ENCODE measurements around the gene RFTN1.
A peak's percentile ranks its signal among the peaks of the same experiment; 100 is the strongest.

Gene RFTN1

DNA sequence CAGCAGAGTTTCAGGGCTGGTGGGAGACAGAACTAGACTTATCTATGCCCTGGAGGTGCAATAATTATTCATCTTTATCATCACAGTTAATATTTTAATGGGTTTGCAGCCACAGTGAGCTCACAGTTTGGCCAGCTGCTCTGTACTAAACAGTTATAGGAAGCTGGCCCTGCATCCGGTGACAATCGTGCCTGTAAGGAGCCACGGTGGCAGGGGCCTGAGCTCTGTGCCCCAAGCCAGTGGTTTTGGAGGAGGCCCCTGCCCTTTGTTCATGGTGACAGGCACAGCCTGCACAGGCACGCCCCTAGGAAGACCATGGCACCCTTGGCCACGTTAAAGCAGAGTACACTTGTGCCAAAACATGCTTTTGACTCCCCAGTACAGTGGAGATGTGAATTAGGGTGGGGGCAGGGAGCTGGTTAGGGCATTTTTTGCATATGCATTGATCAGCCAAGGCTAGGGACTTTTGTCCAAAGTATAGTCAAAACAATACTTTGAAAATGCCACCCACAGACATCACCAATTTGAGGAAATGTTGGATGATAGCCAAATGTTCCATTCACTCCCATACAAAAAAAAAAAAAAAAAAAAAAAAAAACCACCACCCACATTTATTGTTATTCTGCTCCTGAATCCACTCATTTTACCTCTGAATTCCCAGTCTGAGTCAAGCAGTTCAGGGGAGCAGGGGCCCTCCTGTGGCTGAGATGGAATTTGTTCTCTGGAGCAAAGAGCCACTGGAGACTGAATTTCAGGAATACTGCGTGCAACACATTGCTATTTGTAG, 3.4 kb upstream of the RFTN1 start:
- H3K4me3 ChIP-seq (ENCODE audit: low read length), result no peak overlapping the region
- DNase-seq (ENCODE audit: low read depth), result peak; percentile 54

DNA sequence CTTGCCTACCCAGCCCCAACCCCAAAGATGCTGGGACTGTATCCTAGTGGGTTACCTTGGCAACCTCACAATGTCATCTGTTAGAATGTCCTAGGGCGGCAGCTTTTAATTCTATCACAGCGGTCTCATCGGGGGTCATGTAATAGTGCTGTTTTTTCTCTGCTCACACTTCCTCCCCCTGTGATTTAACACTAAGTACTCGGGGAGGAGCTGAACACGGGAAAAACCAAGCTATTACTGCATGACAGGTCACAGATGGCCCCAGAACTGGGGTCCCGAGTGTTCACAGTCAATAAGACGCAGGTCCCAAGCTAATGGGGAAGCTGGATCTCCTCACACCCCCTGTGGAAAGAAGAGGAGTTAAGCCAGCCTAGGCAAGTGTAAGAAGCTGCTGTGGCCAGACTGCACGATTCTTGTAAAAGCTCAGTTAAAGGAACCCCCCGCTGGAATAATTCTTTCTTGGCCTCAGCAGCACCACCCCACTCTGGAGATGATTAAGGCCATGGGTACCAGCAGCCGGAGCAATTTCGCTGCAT, 2.5 kb upstream of the RFTN1 start:
- no peak for DNase-seq (ENCODE audit: low read depth)
- H3K4me3 ChIP-seq (ENCODE audit: low read length), result no peak overlapping the region
- TF ChIP-seq CTCF (IDR thresholded peaks at IDR 0.05; ENCODE audit: insufficient read depth, low read depth, low read length, missing control alignments), result no peak

More for the DNA sequence above, 3.4 kb upstream of the RFTN1 start:
- peak; percentile 72 for TF ChIP-seq CTCF (IDR thresholded peaks at IDR 0.05; ENCODE audit: insufficient read depth, low read depth, low read length, missing control alignments)

DNA sequence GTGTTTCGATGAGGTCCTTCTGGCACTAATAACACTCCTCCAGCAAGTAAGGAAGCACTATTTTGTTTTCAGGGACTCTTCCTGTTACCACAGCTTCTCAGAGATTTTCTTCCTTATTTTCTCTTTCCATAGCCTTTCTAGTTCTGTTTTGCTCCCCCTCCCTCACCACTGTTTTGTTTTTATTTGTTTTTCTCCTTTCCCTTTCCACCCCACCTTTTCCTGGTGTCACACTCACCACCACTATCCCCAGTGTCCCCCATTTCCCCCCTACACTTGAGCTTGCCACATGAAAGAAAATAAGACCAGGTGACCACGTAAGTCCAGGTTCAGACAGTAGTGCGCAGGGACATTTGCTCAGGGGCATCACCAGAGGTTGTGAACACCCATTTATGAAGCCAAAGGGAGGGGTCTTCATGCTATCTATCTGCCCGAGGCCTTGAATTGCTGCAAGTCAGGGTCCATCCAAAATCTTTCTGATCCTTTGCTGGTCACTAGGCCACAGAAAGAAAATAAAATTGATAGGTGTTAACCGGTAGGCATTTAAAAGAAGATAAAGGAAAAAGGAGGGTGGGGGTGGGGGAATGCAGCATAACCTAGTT, 1.4 kb upstream of the RFTN1 start:
- H3K4me3 ChIP-seq (ENCODE audit: low read length), result no peak overlapping the region
- no peak for DNase-seq (ENCODE audit: low read depth)
- TF ChIP-seq CTCF (IDR thresholded peaks at IDR 0.05; ENCODE audit: insufficient read depth, low read depth, low read length, missing control alignments), result no peak

DNA sequence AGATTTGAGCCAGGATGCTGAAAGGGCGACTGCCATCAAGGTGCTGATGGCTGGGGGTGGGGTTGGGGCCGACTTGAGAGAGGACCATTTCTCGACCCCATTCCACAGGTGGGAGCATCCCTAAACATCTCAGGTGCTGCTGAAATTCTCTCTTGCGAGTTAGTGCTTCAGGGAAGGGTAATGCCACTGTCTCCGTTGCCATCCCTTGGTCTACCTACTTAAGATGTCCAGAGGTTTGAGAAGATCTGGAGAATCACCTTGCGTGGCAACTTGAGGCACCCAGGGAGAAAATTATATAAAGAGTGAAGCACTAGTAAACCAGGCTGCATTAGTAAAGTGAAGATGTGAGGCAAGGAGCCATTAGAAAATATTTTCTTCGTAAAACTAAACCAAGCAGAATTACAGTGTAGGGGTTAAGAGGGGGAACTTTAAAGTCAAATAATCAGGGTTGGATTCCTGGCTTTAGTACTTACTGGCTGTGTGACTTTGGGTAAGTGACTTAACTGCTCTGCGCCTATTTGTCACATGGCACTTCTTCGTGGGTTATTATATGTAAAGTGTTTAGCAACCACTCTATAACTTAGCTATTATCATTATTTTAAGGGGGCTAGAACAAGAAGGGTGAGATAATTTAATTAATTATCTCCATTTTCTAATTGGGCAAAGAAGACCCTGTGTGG, 662 bp upstream of the RFTN1 start:
- H3K4me3 ChIP-seq (ENCODE audit: low read length), result peak overlapping the region; percentile 72
- DNase-seq (ENCODE audit: low read depth), result no peak
- TF ChIP-seq CTCF (IDR thresholded peaks at IDR 0.05; ENCODE audit: insufficient read depth, low read depth, low read length, missing control alignments), result no peak

GRCh38 chr3:16512435-16513140, 911 bp downstream of the RFTN1 start:
- DNase-seq (ENCODE audit: low read depth), result peak; percentile 26
- TF ChIP-seq CTCF (IDR thresholded peaks at IDR 0.05; ENCODE audit: insufficient read depth, low read depth, low read length, missing control alignments), result no peak
- H3K4me3 ChIP-seq (ENCODE audit: low read length), result peak overlapping the region; percentile 72

DNA sequence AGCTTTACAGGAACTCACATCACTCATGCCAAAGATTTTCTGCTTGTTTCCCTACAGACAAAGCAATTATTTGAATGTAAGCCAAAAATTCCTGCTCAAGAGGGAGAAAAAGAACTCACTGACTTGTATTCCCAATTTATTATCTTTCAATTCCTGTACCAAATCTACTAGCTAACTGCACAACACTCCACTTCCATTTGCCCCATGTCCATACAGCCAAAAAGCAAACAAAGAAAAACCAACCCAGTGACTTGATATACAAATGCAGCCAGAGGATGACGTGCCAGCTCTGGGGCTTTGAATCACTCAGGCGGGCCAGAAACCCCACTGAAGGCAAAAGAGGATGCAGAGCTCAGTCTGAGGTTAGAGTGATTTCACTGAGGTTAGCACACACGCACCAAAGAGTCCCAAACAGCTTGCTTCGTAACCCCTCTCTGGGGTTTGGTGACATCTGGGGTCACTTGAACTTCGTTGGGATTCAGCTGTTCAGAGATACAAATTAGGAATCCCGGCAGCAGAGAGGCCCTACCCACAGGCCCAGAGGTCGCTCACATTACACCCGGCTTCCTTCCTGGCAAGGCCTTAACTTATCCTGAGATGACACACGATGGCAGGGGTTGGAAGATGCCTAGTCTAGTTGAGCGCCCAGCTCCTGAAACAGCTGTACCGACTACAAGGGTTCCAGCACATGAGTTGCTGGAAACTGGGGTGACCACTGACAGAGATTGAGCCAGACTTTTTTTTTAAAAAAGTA, 1.6 kb downstream of the RFTN1 start:
- peak overlapping the region; percentile 72 for H3K4me3 ChIP-seq (ENCODE audit: low read length)
- TF ChIP-seq CTCF (IDR thresholded peaks at IDR 0.05; ENCODE audit: insufficient read depth, low read depth, low read length, missing control alignments), result no peak
- peak; percentile 50 for DNase-seq (ENCODE audit: low read depth)

All from epithelial cell of esophagus (primary cell).